Natural killer cell treated with Interleukin-12 subunit alpha and Interleukin-12 subunit beta and Interleukin-15 and Interleukin-18, amount 100 ng/mL, for 72 hours (primary cell): ENCODE data around the gene GRIA3. TPM values are rescaled to one million over a fixed set of nuclear protein-coding genes. Genes with fewer than 3 reads are reported as not detected.

ENCODE experiments used
- ATAC-seq, 2 donors: fragments of 150-1000 bp; cut with Tn5 transposase in 1 of 2; sonication (Bioruptor Pico), chemical (Tn5 transposase) in 1 of 2; 2 replicates each; pipeline ENCODE4 v1.10.0; 2021
- DNase-seq: peaks from one replicate; pipeline ENCODE4 v3.0.0; 2022; ENCODE audit warnings: low spot score
- H3K27ac Mint-ChIP-seq, 2 donors: 1 replicate in 1 of 2; 2 replicates in 1 of 2; pipeline ENCODE4 v1.8.0; 2022; ENCODE audit warnings: mixed read lengths in 2 of 2, mild to moderate bottlenecking in 1 of 2, moderate library complexity in 1 of 2
- H3K27me3 Mint-ChIP-seq, 2 donors: 1 replicate in 1 of 2; 2 replicates in 1 of 2; pipeline ENCODE4 v1.8.0; 2022; ENCODE audit warnings: mixed read lengths in 2 of 2
- H3K36me3 Mint-ChIP-seq: one replicate; pipeline ENCODE4 v1.8.0; 2022; ENCODE audit warnings: mixed read lengths
- H3K4me1 Mint-ChIP-seq, 2 donors: 1 replicate in 1 of 2; 2 replicates in 1 of 2; pipeline ENCODE4 v1.8.0; 2022; ENCODE audit warnings: low read depth in 2 of 2, mixed read lengths in 2 of 2, mild to moderate bottlenecking in 1 of 2
- H3K4me3 Mint-ChIP-seq: one replicate; pipeline ENCODE4 v1.8.0; 2022; ENCODE audit warnings: mixed read lengths
- H3K9me3 Mint-ChIP-seq: 2 replicates; pipeline ENCODE4 v1.8.0; 2022; ENCODE audit warnings: mixed read lengths
- total RNA-seq, 2 donors: library from RNA; stranded (reverse); gene quantifications; one replicate each; pipeline ENCODE4 v1.2.3, GENCODE V29; 2022

Gene GRIA3
- total RNA-seq, 2 donors from 2014 or later = not detected

DNA sequence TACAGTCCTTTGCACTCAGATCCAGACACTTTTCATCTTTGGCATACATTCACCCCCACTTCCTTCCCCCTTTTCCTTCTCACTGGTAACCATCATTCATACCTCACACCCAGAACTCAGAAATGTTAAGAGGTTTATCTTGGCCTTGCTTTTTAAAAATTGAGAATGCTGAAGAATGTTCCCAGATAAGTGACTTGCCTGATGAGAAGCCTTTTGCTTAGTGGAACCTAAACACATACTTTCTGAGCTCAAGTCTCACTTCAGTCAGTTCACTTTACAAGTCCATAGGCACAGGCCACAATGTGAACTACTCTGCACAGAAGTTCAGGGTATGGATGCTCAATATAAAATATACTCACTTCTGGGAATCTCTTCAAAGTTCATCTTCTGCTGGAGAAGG is 129.4 kb downstream of the GRIA3 start:
- Mint-ChIP-seq H3K27ac (no peak overlapping the region), H3K4me3 (no peak overlapping the region), H3K4me1 (no peaks in the 10 kb centered on the region), H3K27me3 (peaks cover 0 to 2% of the 10 kb centered on the region in 2 donors), H3K9me3 (no peaks in the 10 kb centered on the region), H3K36me3 (no peaks in the 10 kb centered on the region)
- no peak for DNase-seq
- ATAC-seq = no peak

DNA sequence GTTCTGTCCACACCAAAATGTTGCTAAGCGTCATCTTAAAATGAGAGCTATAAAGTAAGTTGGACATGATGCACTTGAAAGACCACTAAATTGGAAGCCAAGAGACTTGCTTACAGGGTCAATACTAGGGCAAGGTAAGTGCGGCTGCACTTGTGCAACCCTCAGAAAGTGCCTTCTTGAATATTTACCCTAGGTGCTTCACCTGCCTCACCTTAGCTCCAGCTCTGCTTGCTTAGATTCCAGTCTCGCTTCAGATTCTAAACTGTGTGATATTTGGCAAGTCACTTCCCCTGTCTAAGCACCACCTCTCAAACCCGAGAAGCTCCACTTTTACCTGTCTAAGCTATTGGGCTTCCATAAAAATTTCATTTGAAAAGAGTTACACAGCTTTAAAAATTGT is 136.5 kb downstream of the GRIA3 start:
- no peak for DNase-seq
- no peak overlapping the region for H3K4me3 Mint-ChIP-seq
- no peaks in the 10 kb centered on the region for H3K4me1 Mint-ChIP-seq
- no peaks in the 10 kb centered on the region for H3K36me3 Mint-ChIP-seq
- ATAC-seq = no peak
- peaks cover 0 to under 1% of the 10 kb centered on the region in 2 donors for H3K27me3 Mint-ChIP-seq
- H3K27ac Mint-ChIP-seq = no peak overlapping the region
- no peaks in the 10 kb centered on the region for H3K9me3 Mint-ChIP-seq

DNA sequence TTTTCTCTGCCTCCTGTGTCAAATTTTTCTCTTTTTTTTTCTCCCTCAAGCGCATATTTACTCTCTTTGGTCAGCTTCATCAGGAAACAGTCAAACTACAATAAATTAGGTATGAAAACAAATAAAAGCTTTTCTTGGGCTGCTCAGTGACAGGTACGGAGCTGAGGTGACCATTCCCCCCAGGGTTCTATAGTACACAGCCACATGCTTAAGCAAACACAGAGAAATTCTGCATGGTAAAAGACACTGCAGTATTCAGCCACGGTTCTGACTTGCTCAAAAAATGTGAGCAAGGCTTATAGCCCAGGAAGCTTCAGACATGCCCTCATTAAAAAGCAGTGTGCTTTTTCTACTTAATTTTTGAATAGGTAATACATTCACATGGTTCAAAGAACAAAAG is 138.5 kb downstream of the GRIA3 start:
- no peaks in the 10 kb centered on the region for H3K36me3 Mint-ChIP-seq
- DNase-seq (no peak), ATAC-seq (no peak)
- no peaks in the 10 kb centered on the region for H3K9me3 Mint-ChIP-seq
- no peak overlapping the region for H3K27ac Mint-ChIP-seq
- H3K4me3 Mint-ChIP-seq = no peak overlapping the region
- H3K27me3 Mint-ChIP-seq = peaks cover 0 to 4% of the 10 kb centered on the region in 2 donors
- no peaks in the 10 kb centered on the region for H3K4me1 Mint-ChIP-seq

DNA sequence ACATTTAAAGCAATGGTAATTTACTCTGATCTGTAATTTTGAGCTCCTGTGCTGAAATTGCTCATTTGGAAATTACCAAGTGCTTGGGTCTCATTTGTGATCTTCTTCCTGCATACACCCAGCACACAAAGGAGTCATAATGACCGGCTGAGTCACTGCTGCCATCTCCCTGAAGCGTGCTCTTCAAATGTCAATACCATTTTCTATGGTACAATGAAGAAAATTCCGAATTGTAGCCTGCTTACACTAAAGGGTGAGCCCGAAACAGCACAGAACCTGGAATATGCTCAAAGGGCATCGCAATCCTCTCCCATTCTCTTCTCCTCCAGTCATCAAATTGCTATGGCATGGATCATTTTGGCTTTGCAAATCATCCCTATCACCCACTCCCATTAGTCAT is 140.5 kb downstream of the GRIA3 start:
- no peaks in the 10 kb centered on the region for H3K36me3 Mint-ChIP-seq
- ATAC-seq (no peak), DNase-seq (no peak)
- H3K9me3 Mint-ChIP-seq = no peaks in the 10 kb centered on the region
- H3K27ac Mint-ChIP-seq = no peak overlapping the region
- peaks cover 0 to 7% of the 10 kb centered on the region in 2 donors for H3K27me3 Mint-ChIP-seq
- no peaks in the 10 kb centered on the region for H3K4me1 Mint-ChIP-seq
- H3K4me3 Mint-ChIP-seq = no peak overlapping the region

DNA sequence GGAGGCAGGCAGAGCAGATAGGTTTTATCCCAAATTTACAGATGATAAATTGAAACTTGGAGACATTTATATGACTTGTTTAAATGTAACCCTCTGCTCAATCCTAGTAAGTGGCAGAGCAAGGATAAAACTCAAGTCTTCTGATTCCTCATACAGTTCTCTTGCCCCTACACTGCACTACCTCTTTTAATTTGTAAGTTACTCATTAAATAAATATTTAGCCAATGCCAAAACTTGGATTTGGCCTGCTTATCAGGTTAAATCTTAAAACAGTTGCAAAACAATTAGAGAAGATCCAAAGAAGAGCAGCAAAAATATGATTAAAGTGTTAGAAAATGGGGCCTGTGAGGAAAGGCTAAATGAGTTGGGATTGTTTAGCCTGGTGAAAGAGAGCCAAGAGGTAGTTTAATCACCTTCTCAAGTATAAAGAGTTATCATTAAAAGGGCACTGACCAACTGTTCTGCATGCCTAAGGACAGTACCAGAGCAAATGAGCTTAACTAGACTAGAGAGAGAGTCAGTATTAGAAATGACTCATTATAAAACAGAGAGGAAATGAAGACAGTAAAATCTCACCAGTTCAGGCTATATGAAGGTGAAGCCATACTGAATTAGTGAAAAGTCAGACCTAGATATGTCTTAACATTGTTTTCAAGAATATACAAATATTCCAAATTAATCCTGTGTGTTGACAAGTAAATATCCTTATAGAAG is 146.3 kb downstream of the GRIA3 start:
- Mint-ChIP-seq H3K4me3 (no peak overlapping the region), H3K27me3 (peaks cover 0 to 7% of the 10 kb centered on the region in 2 donors), H3K36me3 (no peaks in the 10 kb centered on the region), H3K9me3 (no peaks in the 10 kb centered on the region), H3K27ac (no peak overlapping the region), H3K4me1 (no peaks in the 10 kb centered on the region)
- no peak for DNase-seq
- ATAC-seq = no peak

DNA sequence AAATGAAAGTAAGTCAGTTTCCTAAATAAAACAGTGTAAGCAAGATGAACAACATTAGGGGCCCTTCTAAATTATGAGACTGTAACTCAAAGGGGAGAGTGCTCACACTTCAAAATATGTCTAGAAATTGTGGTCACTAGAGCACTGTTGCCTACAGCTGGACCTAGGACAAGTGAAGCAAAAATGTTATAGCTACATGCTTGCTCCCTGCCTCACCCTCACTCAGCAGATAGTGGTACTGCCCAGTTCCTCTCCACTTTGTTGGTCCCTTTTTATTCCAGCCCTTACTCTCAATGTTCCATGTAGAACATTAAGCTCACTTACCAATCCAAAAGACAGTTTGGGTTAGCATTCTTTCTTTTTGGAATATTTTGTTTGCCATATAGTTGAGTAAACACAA is 147.3 kb downstream of the GRIA3 start:
- Mint-ChIP-seq H3K27ac (no peak overlapping the region), H3K36me3 (no peaks in the 10 kb centered on the region), H3K27me3 (peaks cover 0 to 6% of the 10 kb centered on the region in 2 donors), H3K4me3 (no peak overlapping the region), H3K4me1 (no peaks in the 10 kb centered on the region), H3K9me3 (no peaks in the 10 kb centered on the region)
- DNase-seq = no peak
- ATAC-seq = no peak

DNA sequence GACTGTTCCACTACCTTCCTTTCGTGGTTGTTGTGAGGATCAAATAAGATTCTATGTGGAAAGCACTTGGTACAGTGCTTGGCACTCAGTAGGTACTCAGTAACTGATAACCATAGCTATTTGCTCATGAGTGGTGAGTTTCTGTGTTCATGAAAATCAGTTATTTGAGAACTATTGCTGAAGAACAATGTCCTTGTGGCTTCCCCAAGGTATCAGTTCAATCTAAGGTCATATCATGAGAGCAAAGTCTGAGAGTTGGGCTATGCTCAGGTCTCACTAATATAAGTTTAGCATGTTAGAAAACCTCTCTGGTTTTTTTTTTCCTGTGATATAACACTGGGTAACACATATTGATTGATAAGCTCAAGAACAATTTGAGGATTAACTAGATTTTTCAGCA is 147.8 kb downstream of the GRIA3 start:
- Mint-ChIP-seq H3K4me3 (no peak overlapping the region), H3K9me3 (no peaks in the 10 kb centered on the region), H3K27me3 (peaks cover 0 to 3% of the 10 kb centered on the region in 2 donors), H3K36me3 (no peaks in the 10 kb centered on the region), H3K4me1 (no peaks in the 10 kb centered on the region), H3K27ac (no peak overlapping the region)
- ATAC-seq (no peak), DNase-seq (no peak)

DNA sequence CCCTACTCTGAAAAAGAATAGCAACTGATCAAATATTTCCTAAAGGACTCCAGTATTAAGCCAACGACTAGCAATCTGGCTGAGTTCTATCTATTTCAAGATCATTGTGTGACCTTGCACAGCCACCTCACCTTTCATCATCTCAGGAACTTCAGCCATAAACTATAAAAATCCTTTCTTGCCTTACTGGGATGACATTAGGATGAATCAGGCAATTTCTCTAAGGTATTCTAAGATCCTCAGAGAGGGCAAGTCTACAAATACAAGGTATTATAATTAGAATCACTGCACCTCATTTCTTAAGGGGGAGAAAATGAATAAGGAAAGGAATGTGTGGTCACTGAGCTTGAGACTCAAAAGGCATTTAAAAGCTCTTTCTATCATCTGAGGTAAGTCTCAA is 152.6 kb downstream of the GRIA3 start:
- Mint-ChIP-seq H3K27me3 (no peaks in the 10 kb centered on the region), H3K36me3 (no peaks in the 10 kb centered on the region), H3K4me3 (no peak overlapping the region), H3K27ac (no peak overlapping the region), H3K9me3 (no peaks in the 10 kb centered on the region), H3K4me1 (no peaks in the 10 kb centered on the region)
- DNase-seq (no peak), ATAC-seq (no peak)

DNA sequence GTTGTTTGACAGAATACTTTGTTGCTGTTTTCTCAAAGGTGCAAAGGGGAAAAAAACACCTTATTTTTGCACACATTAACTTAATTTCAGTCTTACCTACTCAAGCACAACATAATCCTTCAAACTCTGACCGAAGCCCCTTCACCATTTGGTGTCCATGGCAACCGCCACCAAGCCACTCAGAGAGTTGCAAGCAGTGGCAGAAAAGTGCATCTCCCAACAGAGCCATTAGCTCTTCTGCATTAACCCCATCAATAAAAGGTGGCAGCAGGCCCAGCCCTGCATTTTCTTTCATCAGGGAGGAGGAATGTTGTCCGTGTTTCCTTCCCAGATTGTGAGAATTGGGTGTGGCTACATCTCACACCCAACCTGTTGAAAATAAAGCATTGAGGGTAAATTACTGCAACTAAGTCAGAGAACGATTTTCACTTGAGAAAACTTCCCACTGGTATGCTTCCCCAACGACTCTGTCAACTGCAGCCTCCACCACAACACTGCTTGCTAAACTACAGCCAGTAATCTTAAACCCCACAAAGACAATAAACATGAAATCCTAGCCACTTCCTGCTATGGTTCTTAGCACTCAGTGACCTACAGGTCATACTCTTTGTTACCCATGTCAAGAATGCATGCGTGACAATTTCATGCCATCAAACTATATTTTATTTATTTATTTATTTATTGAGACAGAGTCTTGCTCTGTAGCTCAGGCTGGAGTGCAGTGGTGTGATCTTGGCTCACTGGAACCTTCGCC is 154.0 kb downstream of the GRIA3 start:
- H3K36me3 Mint-ChIP-seq = no peaks in the 10 kb centered on the region
- H3K4me3 Mint-ChIP-seq = no peak overlapping the region
- H3K9me3 Mint-ChIP-seq = no peaks in the 10 kb centered on the region
- DNase-seq (no peak), ATAC-seq (no peak)
- H3K27me3 Mint-ChIP-seq = no peaks in the 10 kb centered on the region
- H3K27ac Mint-ChIP-seq = no peak overlapping the region
- no peaks in the 10 kb centered on the region for H3K4me1 Mint-ChIP-seq

DNA sequence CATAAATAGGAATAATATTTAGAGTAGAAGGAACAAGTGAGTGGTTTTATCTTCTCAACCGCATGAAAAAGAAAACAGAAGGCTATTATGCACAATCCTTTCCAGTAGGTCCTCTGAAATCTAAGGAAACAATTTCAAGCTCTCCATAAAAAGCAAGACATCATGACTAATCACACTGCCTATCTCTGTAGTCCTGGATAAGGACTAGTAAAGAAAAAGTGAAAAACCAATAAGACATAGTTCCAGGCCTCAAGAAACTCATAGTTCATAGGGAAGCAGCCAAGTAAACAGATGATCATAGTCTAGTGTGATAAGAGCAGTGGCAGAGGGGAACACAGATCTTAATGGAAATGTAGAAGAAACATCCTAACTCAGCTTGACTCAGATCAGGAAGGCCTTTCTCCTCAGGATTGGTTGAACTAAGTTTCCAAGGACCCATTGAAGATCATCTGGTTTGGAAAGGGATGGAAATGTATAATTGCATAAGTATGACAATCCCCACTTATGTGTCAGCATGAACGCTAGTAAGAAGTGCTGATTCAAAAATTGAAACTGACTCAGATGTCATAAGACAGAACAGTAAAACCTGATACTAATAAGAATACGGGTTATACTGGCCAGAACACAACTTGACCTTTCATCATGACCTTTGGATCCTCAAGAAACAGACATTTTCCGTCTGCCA is 155.3 kb downstream of the GRIA3 start:
- ATAC-seq = no peak
- no peak for DNase-seq
- Mint-ChIP-seq H3K9me3 (no peaks in the 10 kb centered on the region), H3K27ac (no peak overlapping the region), H3K36me3 (no peaks in the 10 kb centered on the region), H3K4me1 (no peaks in the 10 kb centered on the region), H3K4me3 (no peak overlapping the region), H3K27me3 (no peaks in the 10 kb centered on the region)

DNA sequence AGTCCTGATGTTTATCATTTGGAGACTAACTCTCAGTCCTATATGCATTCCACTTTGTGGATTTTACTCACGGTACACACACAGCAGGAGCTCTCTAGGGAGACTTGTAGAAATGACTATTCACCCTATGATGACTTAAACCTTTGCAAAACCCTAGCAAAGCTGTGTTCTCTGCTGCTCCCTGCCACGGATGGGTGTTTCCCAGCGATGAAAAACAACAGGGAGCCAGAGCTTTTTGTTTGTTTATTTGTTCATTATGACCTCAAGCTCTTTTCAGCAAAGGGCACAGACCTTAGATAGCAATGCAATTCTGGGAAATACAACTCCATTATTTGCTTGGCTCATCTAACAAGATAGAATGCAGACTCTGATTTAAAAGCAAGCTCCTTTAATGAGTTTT is 156.6 kb downstream of the GRIA3 start:
- no peaks in the 10 kb centered on the region for H3K4me1 Mint-ChIP-seq
- no peak overlapping the region for H3K4me3 Mint-ChIP-seq
- no peak overlapping the region for H3K27ac Mint-ChIP-seq
- no peaks in the 10 kb centered on the region for H3K9me3 Mint-ChIP-seq
- no peak for ATAC-seq
- peaks cover 0 to 3% of the 10 kb centered on the region in 2 donors for H3K27me3 Mint-ChIP-seq
- no peaks in the 10 kb centered on the region for H3K36me3 Mint-ChIP-seq
- no peak for DNase-seq

DNA sequence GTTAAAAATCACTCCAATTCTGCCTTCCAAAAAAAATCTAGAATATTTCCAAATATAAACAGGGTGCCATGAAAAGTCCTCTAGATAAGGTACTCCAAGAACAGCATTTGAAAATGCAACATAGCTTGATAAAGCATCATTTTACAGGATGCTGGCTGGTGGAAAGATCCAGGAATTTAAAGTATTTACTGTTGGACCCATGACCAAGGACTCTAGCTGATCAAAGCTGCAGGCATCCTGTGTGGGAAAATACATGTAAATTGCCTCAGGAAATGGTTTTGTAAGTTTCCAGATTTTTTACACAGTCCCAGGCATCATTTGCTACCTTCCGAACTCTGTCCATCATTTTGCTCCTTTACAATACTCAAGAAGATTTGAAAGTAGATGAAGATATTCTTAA is 164.4 kb downstream of the GRIA3 start:
- ATAC-seq (no peak), DNase-seq (no peak)
- Mint-ChIP-seq H3K4me3 (no peak overlapping the region), H3K4me1 (no peaks in the 10 kb centered on the region), H3K9me3 (no peaks in the 10 kb centered on the region), H3K27ac (no peak overlapping the region), H3K27me3 (peaks cover 0 to 9% of the 10 kb centered on the region in 2 donors), H3K36me3 (no peaks in the 10 kb centered on the region)

DNA sequence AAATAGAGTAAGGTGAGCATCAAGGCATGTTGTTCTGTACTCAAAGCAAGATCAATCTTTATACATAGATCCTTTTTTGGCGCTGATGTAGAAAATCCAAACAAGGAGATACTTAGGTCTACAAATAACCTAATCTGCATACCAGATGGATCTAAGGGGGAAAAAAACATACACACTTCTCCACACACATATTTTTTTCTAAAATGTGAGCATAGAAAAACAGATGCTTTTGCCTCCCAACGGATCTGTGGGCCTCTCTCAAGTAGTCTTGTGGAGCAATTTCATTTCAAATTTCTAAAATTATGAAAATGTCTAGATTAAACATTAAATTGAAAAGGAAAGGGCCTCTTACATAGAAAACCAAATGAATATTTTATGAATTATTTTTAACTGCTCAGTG is 166.1 kb downstream of the GRIA3 start:
- no peak for ATAC-seq
- H3K27ac Mint-ChIP-seq = no peak overlapping the region
- H3K4me3 Mint-ChIP-seq = no peak overlapping the region
- no peaks in the 10 kb centered on the region for H3K9me3 Mint-ChIP-seq
- DNase-seq = no peak
- no peaks in the 10 kb centered on the region for H3K4me1 Mint-ChIP-seq
- no peaks in the 10 kb centered on the region for H3K36me3 Mint-ChIP-seq
- peaks cover 0 to 9% of the 10 kb centered on the region in 2 donors for H3K27me3 Mint-ChIP-seq

DNA sequence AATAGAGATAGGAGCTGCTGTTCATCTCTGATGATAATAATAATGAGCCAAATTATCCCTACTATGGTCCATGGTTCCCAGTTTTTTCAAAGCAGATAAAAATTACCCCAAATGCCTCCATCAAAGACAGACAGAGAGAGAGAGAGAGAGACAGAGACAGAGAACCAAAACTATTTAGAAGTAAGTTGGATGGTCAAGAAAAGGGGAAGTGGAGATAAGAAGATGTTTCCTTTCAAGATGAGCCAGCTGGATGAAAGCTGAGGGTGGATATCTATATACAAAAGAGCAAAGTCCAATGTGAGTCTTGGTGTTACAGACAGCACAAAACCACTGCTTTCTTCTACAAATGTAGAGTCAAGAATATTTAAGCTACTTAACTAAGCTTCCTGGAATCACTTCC is 173.9 kb downstream of the GRIA3 start:
- H3K27ac Mint-ChIP-seq = no peak overlapping the region
- H3K4me3 Mint-ChIP-seq = no peak overlapping the region
- peaks cover 7 to 9% of the 10 kb centered on the region in 2 donors for H3K27me3 Mint-ChIP-seq
- DNase-seq (no peak), ATAC-seq (no peak)
- H3K4me1 Mint-ChIP-seq = no peaks in the 10 kb centered on the region
- H3K36me3 Mint-ChIP-seq = no peaks in the 10 kb centered on the region
- H3K9me3 Mint-ChIP-seq = no peaks in the 10 kb centered on the region
